T-helper 1 cell treated with Interleukin-12 subunit alpha and Interleukin-12 subunit beta and Interleukin-4 antibody, amounts not matched to agents 30 ng/mL and 1 ng/mL, for 36 hours (primary cell): ENCODE measurements around the gene DPPA3. TPM values are rescaled to one million over a fixed set of nuclear protein-coding genes. Genes with fewer than 3 reads are reported as not detected.
"Not testable (repeated sequence)": the region's sequence is repeated elsewhere in the genome, so short reads cannot be mapped to it uniquely, and the experiment has no call there.

Source experiments
- intact Hi-C: fragments of 100-400 bp; cut with micrococcal nuclease; formaldehyde crosslinking; loops from one replicate; pipeline ENCODE4 v1.15.1; 2024
- total RNA-seq: library from RNA; stranded (reverse); gene quantifications from 2 replicates; pipeline ENCODE4 v1.2.3, GENCODE V29; 2022

Gene DPPA3
- total RNA-seq, 1 donor from 2014 or later = not detected

DNA sequence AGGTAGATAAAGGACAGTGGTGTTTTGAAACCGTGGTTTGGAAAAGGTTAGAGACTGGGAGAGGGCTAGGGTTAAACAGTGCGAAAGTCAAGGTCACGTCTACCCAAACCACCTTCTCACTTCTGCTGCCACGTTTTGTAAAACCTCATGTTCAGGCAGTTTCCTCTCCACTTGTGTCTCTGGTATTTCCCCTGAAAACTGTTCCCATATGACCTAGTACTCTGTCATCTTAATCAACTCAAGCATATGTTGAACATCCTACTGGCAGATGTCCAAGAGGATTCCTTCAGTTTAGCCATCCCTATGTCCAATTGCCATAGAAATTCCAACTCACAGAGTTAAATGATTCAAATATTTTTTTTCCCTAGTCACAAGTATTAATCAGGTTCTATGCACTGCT is 18.5 kb downstream of the DPPA3 start:
- intact Hi-C loops = no loop called here

DNA sequence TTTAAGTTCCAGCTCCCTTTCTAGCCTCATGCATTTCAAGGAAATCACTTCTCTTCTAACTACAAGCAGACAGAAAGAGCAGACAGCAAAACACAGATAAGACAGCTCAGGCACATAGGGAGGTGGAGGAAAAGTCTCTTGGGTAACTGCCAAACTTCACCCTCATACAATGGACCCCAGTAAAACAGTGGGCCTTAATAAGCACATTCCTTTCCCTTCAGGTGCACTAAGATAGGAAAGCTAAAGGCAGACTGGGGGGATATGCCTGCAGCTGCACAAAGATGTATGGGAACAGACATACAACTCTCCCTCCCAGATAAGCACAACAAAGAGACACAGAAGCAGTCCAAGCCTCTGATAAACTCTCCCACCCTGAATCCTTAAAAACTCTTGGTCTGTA is 19.8 kb downstream of the DPPA3 start:
- intact Hi-C loops = not testable (repeated sequence)

DNA sequence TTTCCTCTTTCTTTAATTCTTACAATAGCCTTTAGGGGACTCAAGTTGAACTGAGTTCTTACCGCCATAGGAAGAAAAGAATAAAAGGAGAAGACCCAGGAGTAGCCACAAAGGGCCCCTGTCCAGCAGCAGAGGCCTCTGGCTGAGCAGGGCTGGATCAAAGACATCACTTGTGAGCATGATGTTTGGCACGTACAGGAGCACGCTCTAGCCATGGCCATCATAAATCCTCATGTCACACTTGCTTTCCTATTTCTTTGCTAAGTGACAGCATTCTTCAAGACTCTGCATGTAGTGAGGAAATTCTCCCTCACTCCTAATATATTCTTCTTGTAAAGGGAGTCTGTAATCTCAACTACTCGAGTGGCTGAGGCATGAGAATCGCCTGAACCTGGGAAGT is 20.3 kb downstream of the DPPA3 start:
- intact Hi-C loops = no loop called here

GRCh38 chr12:7732993-7733392 is 21.8 kb downstream of the DPPA3 start:
- intact Hi-C loops = no loop called here

DNA sequence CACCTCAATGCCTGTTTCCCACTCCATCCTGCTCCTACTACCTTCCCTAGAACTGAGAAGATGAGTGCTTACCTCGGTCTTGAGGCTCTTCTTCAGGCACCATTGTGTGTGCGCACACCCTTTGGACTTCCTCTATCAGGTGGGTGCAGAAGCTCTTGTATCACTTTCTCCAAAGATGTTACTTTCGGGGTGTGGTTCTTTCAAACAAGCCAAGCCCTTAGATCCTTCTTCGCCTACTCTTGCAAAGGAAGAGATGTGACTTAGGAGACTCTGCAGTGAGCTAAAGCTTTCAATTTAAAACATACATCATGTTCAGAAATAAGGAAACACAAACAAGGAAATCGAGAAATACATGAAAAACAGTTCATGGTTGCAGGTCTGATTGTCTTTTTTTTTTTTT is 36.0 kb downstream of the DPPA3 start, which contains the start of gene CLEC4C:
CLEC4C (minus strand) TSS at position 130 of the 400 bp plus-strand sequence; CDS start at position 103, 27 bp downstream.
- intact Hi-C loops = no loop called here

DNA sequence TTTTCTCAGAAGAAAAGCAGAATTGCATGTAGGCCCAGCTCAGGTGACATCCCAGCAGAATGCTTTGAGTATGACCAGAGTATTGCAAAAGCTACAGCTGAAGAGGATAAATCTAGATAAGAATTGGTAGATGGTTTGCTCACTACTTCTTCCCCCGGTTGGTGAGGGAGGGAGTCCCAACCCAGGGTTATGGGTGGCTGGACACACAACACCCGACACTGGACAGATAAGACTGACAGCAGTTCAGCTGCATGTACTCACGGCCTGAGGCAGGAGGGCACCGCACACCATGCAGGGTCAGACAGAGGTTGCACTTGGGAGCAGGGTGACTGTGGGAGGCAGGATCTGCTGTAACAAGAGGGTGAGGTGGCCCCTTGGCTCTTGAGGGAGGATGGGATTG is 37.6 kb downstream of the DPPA3 start:
- intact Hi-C loops = no loop called here

GRCh38 chr12:7749442-7749841 is 38.2 kb downstream of the DPPA3 start:
- intact Hi-C loops = no loop called here

DNA sequence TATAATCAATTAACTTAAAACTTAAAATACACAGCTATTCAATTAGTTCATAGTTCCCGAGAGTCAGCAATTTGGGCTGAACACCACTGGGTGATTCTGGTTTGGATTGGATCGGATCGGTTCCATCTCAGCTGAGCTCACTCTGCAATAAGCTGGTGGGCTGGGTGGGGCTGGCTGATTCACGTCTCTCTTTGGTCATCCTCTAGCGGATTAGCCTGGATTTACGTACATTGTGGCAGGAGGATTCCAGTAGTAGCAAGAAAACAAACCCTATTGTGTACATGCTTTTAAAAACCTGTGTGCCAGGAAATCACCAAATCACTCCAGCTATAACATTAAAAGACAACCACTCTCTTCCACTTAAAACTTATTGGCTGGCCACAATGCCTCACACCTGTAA is 39.1 kb downstream of the DPPA3 start:
- intact Hi-C loops = no loop called here

GRCh38 chr12:7751394-7751793 is 40.2 kb downstream of the DPPA3 start:
- intact Hi-C loops = no loop called here

DNA sequence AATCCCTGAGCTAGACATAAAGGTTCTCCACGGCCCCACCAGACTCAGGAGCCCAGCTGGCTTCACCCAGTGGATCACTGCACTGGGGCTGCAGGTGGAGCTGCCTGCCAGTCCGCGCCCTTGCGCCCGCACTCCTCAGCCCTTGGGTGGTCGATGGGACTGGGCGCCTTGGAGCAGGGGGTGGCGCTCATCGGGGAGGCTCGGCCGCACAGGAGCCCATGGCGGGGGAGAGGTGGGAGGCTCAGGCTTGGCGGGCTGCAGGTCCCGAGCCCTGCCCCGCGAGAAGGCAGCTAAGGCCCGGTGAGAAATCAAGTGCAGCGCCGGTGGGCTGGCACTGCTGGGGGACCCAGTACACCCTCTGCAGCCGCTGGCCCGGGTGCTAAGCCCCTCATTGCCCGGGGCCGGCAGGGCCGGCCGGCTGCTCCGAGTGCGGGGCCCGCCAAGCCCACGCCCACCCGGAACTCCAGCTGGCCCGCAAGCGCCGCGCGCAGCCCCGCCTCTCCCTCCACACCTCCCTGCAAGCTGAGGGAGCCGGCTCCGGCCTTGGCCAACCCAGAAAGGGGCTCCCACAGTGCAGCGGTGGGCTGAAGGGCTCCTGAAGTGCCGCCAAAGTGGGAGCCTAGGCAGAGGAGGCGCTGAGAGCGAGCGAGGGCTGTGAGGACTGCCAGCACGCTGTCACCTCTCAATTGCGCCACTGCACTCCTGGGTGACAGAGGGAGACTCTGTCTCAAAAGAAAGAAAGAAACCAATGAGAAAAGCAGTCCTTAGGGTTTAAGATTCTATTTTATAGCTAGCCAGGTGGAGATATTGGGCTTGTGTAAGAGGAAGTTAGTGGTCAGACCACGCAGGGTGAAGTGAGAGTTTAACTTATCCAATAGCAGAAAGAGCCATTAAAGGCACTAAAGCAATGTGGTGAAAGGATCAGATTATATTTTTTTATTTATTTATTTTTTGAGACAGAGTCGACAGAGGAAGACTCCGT is 41.0 kb downstream of the DPPA3 start:
- intact Hi-C loops = not testable (repeated sequence)

DNA sequence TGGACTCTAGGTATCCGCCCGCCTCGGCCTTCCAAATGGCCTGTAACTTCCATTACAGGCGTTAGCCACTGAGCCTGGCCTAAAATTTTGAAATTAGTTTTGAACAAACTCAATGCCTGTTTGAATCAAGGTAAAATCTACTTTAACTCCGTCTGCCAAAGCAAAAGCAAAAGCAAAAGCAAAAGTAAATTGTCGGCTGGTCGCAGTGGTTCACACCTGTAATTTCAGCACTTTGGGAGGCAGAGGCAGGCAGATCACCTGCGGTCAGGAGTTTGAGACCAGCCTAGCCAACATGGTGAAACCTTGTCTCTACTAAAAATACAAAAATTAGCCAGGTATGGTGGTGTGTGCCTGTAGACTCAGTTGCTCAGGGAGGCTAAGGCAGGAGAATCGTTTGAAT is 44.4 kb downstream of the DPPA3 start:
- intact Hi-C loops = not testable (repeated sequence)

DNA sequence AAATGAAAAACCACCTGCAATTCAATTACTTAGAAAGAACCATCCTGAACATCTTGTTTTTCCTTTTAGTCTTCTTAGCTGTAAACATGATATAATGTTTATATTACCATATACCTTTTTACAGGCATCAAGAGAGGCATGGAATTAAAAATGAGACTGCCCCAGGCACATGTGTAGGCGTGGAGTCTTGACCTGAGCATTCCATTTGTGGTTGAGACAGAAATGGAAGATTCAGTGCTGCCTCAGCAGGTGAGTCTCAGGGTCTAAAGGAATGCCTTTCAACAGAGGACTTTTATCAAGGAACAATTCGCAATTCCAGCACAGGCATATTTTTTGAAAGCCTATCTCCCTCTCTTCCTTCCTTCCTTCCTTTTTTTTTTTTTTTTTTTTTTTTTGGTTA is 45.8 kb downstream of the DPPA3 start:
- intact Hi-C loops = no loop called here

- intact Hi-C loops = no loop called here
These were observed 47.5 kb downstream of the DPPA3 start for GRCh38 chr12:7758766-7759140.

Other genes starting within 250 kb of the DPPA3 start
- not detected in 2 replicates for gene CD163, start 207.7 kb upstream of the DPPA3 start, total RNA-seq
- gene APOBEC1, start 45.5 kb upstream of the DPPA3 start, total RNA-seq = not detected in 2 replicates
- not detected in 2 replicates for gene GDF3, start 15.7 kb upstream of the DPPA3 start, total RNA-seq
- not detected in 2 replicates for gene CLEC4C, start 35.9 kb downstream of the DPPA3 start, total RNA-seq
- gene NANOGNB, start 53.8 kb downstream of the DPPA3 start, total RNA-seq = not detected in 2 replicates
- not detected in 2 replicates for gene NANOG, start 78.0 kb downstream of the DPPA3 start, total RNA-seq
- gene SLC2A14, start 161.5 kb downstream of the DPPA3 start, total RNA-seq = 0.10 TPM in 1 of 2 replicates, not detected in the other
- gene SLC2A3, start 224.8 kb downstream of the DPPA3 start, total RNA-seq = 351 and 353 TPM in 2 replicates